D721Med (cell line): Measurements from ENCODE around the gene IGSF10.
"Not testable (repeated sequence)": the region's sequence is repeated elsewhere in the genome, so short reads cannot be mapped to it uniquely, and the experiment has no call there.

Source experiments
- DNase-seq: peaks from one replicate; pipeline ENCODE4 v3.0.0; 2011; ENCODE audit warnings: low spot score; ENCODE audit not compliant: insufficient read length
- FAIRE-seq: peaks from 2 replicates; lab custom pipeline; 2011; peaks lifted over from hg19 to GRCh38; lab: Jason Lieb, UNC
- CTCF ChIP-seq: IDR thresholded peaks from 2 replicates; pipeline ENCODE4 v1.5.1; 2012; ENCODE audit warnings: mild to moderate bottlenecking, control low read depth; ENCODE audit not compliant: insufficient read depth; ENCODE audit errors: missing control alignments

IGSF10 gene

GRCh38 chr3:151460774-151461450 lies at the start of gene IGSF10:
IGSF10 (minus strand) TSS chr3:151461061; CDS start chr3:151458709, 2,352 bp downstream.
- DNase-seq, result no peak
- FAIRE-seq, result no peak
- no peak for TF ChIP-seq CTCF

GRCh38 chr3:151509468-151510135 lies 48.7 kb upstream of the IGSF10 start:
- not testable (repeated sequence) for FAIRE-seq, DNase-seq

- DNase-seq (no peak), FAIRE-seq (no peak)
- TF ChIP-seq CTCF, result no peak
These were observed 43.7 kb upstream of the IGSF10 start for GRCh38 chr3:151504606-151505005.

GRCh38 chr3:151503074-151503473 lies 42.2 kb upstream of the IGSF10 start:
- TF ChIP-seq CTCF, result no peak
- no peak for DNase-seq
- no peak for FAIRE-seq

- DNase-seq (no peak), FAIRE-seq (no peak)
- no peak for TF ChIP-seq CTCF
These were observed 41.2 kb upstream of the IGSF10 start for GRCh38 chr3:151501923-151502632.

GRCh38 chr3:151501171-151501922 lies 40.5 kb upstream of the IGSF10 start:
- TF ChIP-seq CTCF, result no peak
- FAIRE-seq, result no peak
- DNase-seq, result no peak

GRCh38 chr3:151499168-151499567 lies 38.3 kb upstream of the IGSF10 start:
- no peak for TF ChIP-seq CTCF
- no peak for DNase-seq
- no peak for FAIRE-seq
